ENCODE data around the gene ETV3L. TPM values are rescaled to one million over a fixed set of nuclear protein-coding genes. Genes with fewer than 3 reads are reported as not detected.

ETV3L gene
- total RNA-seq, 1 donor from 2014 or later = not detected

GRCh38 chr1:157091668-157092273 is 7.8 kb downstream of the ETV3L start:
- H3K36me3 Mint-ChIP-seq (ENCODE audit: low read depth, unreplicated experiment) = no peaks in the 10 kb centered on the region
- no peak for FAIRE-seq
- H3K27ac Mint-ChIP-seq (ENCODE audit: unreplicated experiment) = no peak overlapping the region

GRCh38 chr1:157091186-157091585 is 8.4 kb downstream of the ETV3L start:
- Histone ChIP-seq H3K9ac (ENCODE audit: low read length) (no peak overlapping the region), H3K9me3 (ENCODE audit: insufficient read depth, low read depth, low read length) (no peaks in the 10 kb centered on the region), H3K4me1 (ENCODE audit: insufficient read depth, low read length) (peaks cover 11% of the 10 kb centered on the region), H3K27me3 (ENCODE audit: insufficient read depth, low read length) (no peaks in the 10 kb centered on the region), H3K4me2 (ENCODE audit: low read length) (no peak overlapping the region), H4K20me1 (ENCODE audit: insufficient read depth, low read length) (no peaks in the 10 kb centered on the region), H3K79me2 (ENCODE audit: insufficient read depth, low read length) (no peaks in the 10 kb centered on the region), H3K36me3 (ENCODE audit: insufficient read depth, low read length) (no peaks in the 10 kb centered on the region), H3K4me3 (ENCODE audit: insufficient read depth, low read depth, low read length) (no peak overlapping the region), H3K27ac (ENCODE audit: low read depth, low read length) (no peak overlapping the region), H2AFZ (ENCODE audit: low read depth, low read length) (no peak overlapping the region)
- no peak overlapping the region for H3K4me3 Mint-ChIP-seq (ENCODE audit: unreplicated experiment)
- no peaks in the 10 kb centered on the region for H3K36me3 Mint-ChIP-seq (ENCODE audit: low read depth, unreplicated experiment)
- FAIRE-seq (no peak), DNase-seq (ENCODE audit: low read depth) (no peak)
- H3K4me1 Mint-ChIP-seq (ENCODE audit: low read depth, unreplicated experiment) = peaks cover 16% of the 10 kb centered on the region
- H3K27ac Mint-ChIP-seq (ENCODE audit: unreplicated experiment) = peak overlapping the region; percentile 34
- H3K9me3 Mint-ChIP-seq (ENCODE audit: unreplicated experiment) = no peaks in the 10 kb centered on the region
- no peaks in the 10 kb centered on the region for H3K27me3 Mint-ChIP-seq (ENCODE audit: low read depth, unreplicated experiment)
- TF ChIP-seq EZH2 (IDR thresholded peaks at IDR 0.05; ENCODE audit: insufficient read depth, low read length) (no peak), CTCF (IDR thresholded peaks at IDR 0.05; ENCODE audit: insufficient read depth, low read depth, low read length) (no peak)

More at GRCh38 chr1:157091668-157092273, 7.8 kb downstream of the ETV3L start:
- no peaks in the 10 kb centered on the region for H4K20me1 ChIP-seq (ENCODE audit: insufficient read depth, low read length)
- no peaks in the 10 kb centered on the region for H3K27me3 ChIP-seq (ENCODE audit: insufficient read depth, low read length)
- H3K4me3 Mint-ChIP-seq (ENCODE audit: unreplicated experiment) = no peak overlapping the region
- H3K4me1 Mint-ChIP-seq (ENCODE audit: low read depth, unreplicated experiment) = peaks cover 16% of the 10 kb centered on the region
- H3K4me3 ChIP-seq (ENCODE audit: insufficient read depth, low read depth, low read length) = no peak overlapping the region
- H3K27me3 Mint-ChIP-seq (ENCODE audit: low read depth, unreplicated experiment) = peaks cover 2% of the 10 kb centered on the region
- no peak for DNase-seq (ENCODE audit: low read depth)
- no peaks in the 10 kb centered on the region for H3K36me3 ChIP-seq (ENCODE audit: insufficient read depth, low read length)
- no peak overlapping the region for H3K4me2 ChIP-seq (ENCODE audit: low read length)
- H3K9me3 ChIP-seq (ENCODE audit: insufficient read depth, low read depth, low read length) = no peaks in the 10 kb centered on the region
- no peak overlapping the region for H3K9ac ChIP-seq (ENCODE audit: low read length)
- H3K27ac ChIP-seq (ENCODE audit: low read depth, low read length) = no peak overlapping the region
- no peak overlapping the region for H2AFZ ChIP-seq (ENCODE audit: low read depth, low read length)
- no peaks in the 10 kb centered on the region for H3K9me3 Mint-ChIP-seq (ENCODE audit: unreplicated experiment)
- no peaks in the 10 kb centered on the region for H3K79me2 ChIP-seq (ENCODE audit: insufficient read depth, low read length)
- no peak for TF ChIP-seq CTCF (IDR thresholded peaks at IDR 0.05; ENCODE audit: insufficient read depth, low read depth, low read length)
- H3K4me1 ChIP-seq (ENCODE audit: insufficient read depth, low read length) = peaks cover 11% of the 10 kb centered on the region

- H3K4me3 Mint-ChIP-seq (ENCODE audit: unreplicated experiment) = peak overlapping the region; percentile 50
- H3K9me3 Mint-ChIP-seq (ENCODE audit: unreplicated experiment) = no peaks in the 10 kb centered on the region
- no peaks in the 10 kb centered on the region for H3K9me3 ChIP-seq (ENCODE audit: insufficient read depth, low read depth, low read length)
- H3K4me2 ChIP-seq (ENCODE audit: low read length) = peak overlapping the region; percentile 74
- DNase-seq (ENCODE audit: low read depth) (no peak), FAIRE-seq (no peak)
- H3K4me1 ChIP-seq (ENCODE audit: insufficient read depth, low read length) = peaks cover 11% of the 10 kb centered on the region
- no peaks in the 10 kb centered on the region for H3K79me2 ChIP-seq (ENCODE audit: insufficient read depth, low read length)
- H2AFZ ChIP-seq (ENCODE audit: low read depth, low read length) = no peak overlapping the region
- H4K20me1 ChIP-seq (ENCODE audit: insufficient read depth, low read length) = no peaks in the 10 kb centered on the region
- no peaks in the 10 kb centered on the region for H3K36me3 ChIP-seq (ENCODE audit: insufficient read depth, low read length)
- no peak for TF ChIP-seq EZH2 (IDR thresholded peaks at IDR 0.05; ENCODE audit: insufficient read depth, low read length)
- TF ChIP-seq CTCF (IDR thresholded peaks at IDR 0.05; ENCODE audit: insufficient read depth, low read depth, low read length) = no peak
- no peaks in the 10 kb centered on the region for H3K27me3 ChIP-seq (ENCODE audit: insufficient read depth, low read length)
- H3K27ac Mint-ChIP-seq (ENCODE audit: unreplicated experiment) = peak overlapping the region; percentile 90
- H3K27ac ChIP-seq (ENCODE audit: low read depth, low read length) = no peak overlapping the region
- H3K36me3 Mint-ChIP-seq (ENCODE audit: low read depth, unreplicated experiment) = no peaks in the 10 kb centered on the region
- H3K4me3 ChIP-seq (ENCODE audit: insufficient read depth, low read depth, low read length) = no peak overlapping the region
- peaks cover 16% of the 10 kb centered on the region for H3K4me1 Mint-ChIP-seq (ENCODE audit: low read depth, unreplicated experiment)
- H3K27me3 Mint-ChIP-seq (ENCODE audit: low read depth, unreplicated experiment) = no peaks in the 10 kb centered on the region
- peak overlapping the region; percentile 5 for H3K9ac ChIP-seq (ENCODE audit: low read length)
Observed at GRCh38 chr1:157090771-157091170, 8.8 kb downstream of the ETV3L start.
